Liver (tissue), 9 donors: Measurements from ENCODE around the gene RPL13A. TPM values are rescaled to one million over a fixed set of nuclear protein-coding genes. Genes with fewer than 3 reads are reported as not detected.

Source experiments
- DNase-seq: peaks from one replicate; pipeline ENCODE4 v3.0.0-alpha.2; 2017; ENCODE audit warnings: low spot score
- H3K27ac ChIP-seq, 2 donors: one replicate each; pipeline ENCODE4 v1.7.0; 2013; ENCODE audit warnings: inconsistent platforms in 2 of 2, low read length in 2 of 2, control low read depth in 1 of 2, low read depth in 1 of 2, mild to moderate bottlenecking in 1 of 2
- H3K27me3 ChIP-seq, 4 donors: one replicate each; pipeline versions ENCODE4 v1.6.1 to v1.7.0; 2013; ENCODE audit warnings: low read length in 3 of 4, inconsistent platforms in 1 of 4, mild to moderate bottlenecking in 1 of 4, moderate library complexity in 1 of 4; ENCODE audit not compliant: control insufficient read depth in 4 of 4, insufficient read depth in 4 of 4
- H3K36me3 ChIP-seq, 4 donors: one replicate each; pipeline versions ENCODE4 v1.6.1 to v1.7.0; 2013; ENCODE audit warnings: low read length in 3 of 4, mild to moderate bottlenecking in 3 of 4, low read depth in 1 of 4, moderate library complexity in 1 of 4; ENCODE audit not compliant: control insufficient read depth in 4 of 4, insufficient read depth in 3 of 4
- H3K4me1 ChIP-seq, 4 donors: one replicate each; pipeline versions ENCODE4 v1.6.1 to v1.7.0; 2013; ENCODE audit warnings: low read length in 3 of 4, mild to moderate bottlenecking in 3 of 4, moderate library complexity in 1 of 4; ENCODE audit not compliant: control insufficient read depth in 4 of 4, insufficient read depth in 4 of 4
- H3K4me3 ChIP-seq, 3 donors: one replicate each; pipeline versions ENCODE4 v1.6.1 to v1.7.0; 2013; ENCODE audit warnings: low read length in 3 of 3, control low read depth in 1 of 3, low read depth in 1 of 3, mild to moderate bottlenecking in 1 of 3
- H3K9ac ChIP-seq, 2 donors: one replicate each; pipeline ENCODE4 v1.7.0; 2013; ENCODE audit warnings: low read length in 2 of 2, mild to moderate bottlenecking in 2 of 2, moderate library complexity in 2 of 2, control low read depth in 1 of 2, low read depth in 1 of 2
- H3K9me3 ChIP-seq, 4 donors: one replicate each; pipeline versions ENCODE4 v1.6.1 to v1.7.0; 2013; ENCODE audit warnings: low read length in 3 of 4; ENCODE audit not compliant: control insufficient read depth in 4 of 4
- ATF3 ChIP-seq: IDR thresholded peaks from 2 replicates; pipeline ENCODE4 v1.6.1; 2016; ENCODE audit warnings: antibody characterized with exemption
- CTCF ChIP-seq: fragments of 150-350 bp; IDR thresholded peaks from 2 replicates; pipeline ENCODE4 v1.5.1; 2017; ENCODE audit warnings: improper control_type of control experiment, low read depth, low read length; ENCODE audit not compliant: missing input control
- EGR1 ChIP-seq, 2 donors: IDR thresholded peaks; 2 replicates each; pipeline ENCODE4 v1.6.1; 2016 to 2018; ENCODE audit warnings: antibody characterized with exemption in 2 of 2, low read depth in 2 of 2
- FOXA1 ChIP-seq: IDR thresholded peaks from 2 replicates; pipeline ENCODE4 v1.6.1; 2016; ENCODE audit warnings: antibody characterized with exemption
- FOXA2 ChIP-seq: IDR thresholded peaks from 2 replicates; pipeline ENCODE4 v1.6.1; 2016; ENCODE audit warnings: antibody characterized with exemption
- GABPA ChIP-seq, 2 donors: IDR thresholded peaks in 1 of 2; conservative IDR thresholded peaks in 1 of 2; 2 replicates each; pipeline ENCODE4 v1.6.1; 2016; ENCODE audit warnings: antibody characterized with exemption in 2 of 2, mild to moderate bottlenecking in 1 of 2, moderate library complexity in 1 of 2
- HNF4A ChIP-seq, 2 donors: conservative IDR thresholded peaks; 2 replicates each; pipeline ENCODE4 v1.6.1; 2016; ENCODE audit warnings: antibody characterized with exemption in 2 of 2, mild to moderate bottlenecking in 2 of 2
- HNF4G ChIP-seq: IDR thresholded peaks from 2 replicates; pipeline ENCODE4 v1.6.1; 2016; ENCODE audit warnings: antibody characterized with exemption
- JUND ChIP-seq, 2 donors: IDR thresholded peaks; 2 replicates each; pipeline ENCODE4 v1.6.1; 2016; ENCODE audit warnings: antibody characterized with exemption in 2 of 2
- NR2F2 ChIP-seq: IDR thresholded peaks from 2 replicates; pipeline ENCODE4 v1.6.1; 2016; ENCODE audit warnings: antibody characterized with exemption
- RAD21 ChIP-seq, 2 donors: IDR thresholded peaks; 2 replicates each; pipeline ENCODE4 v1.6.1; 2016; ENCODE audit warnings: antibody characterized with exemption in 2 of 2, mild to moderate bottlenecking in 2 of 2
- REST ChIP-seq: IDR thresholded peaks from 2 replicates; pipeline ENCODE4 v1.6.1; 2016; ENCODE audit warnings: antibody characterized with exemption, mild to moderate bottlenecking
- SP1 ChIP-seq: IDR thresholded peaks from 2 replicates; pipeline ENCODE4 v1.6.1; 2018; ENCODE audit warnings: antibody characterized with exemption, mild to moderate bottlenecking
- TAF1 ChIP-seq: conservative IDR thresholded peaks from 2 replicates; pipeline ENCODE4 v1.6.1; 2016; ENCODE audit warnings: antibody characterized with exemption, mild to moderate bottlenecking
- YY1 ChIP-seq: IDR thresholded peaks from 2 replicates; pipeline ENCODE4 v1.6.1; 2016; ENCODE audit warnings: antibody characterized with exemption, mild to moderate bottlenecking
- WGBS: extraction: QIAGEN DNeasy Blood & Tissue Kit; methylation state at CpG from one replicate; pipeline ENCODE4 v1.1.7; 2013; 5-methylcytosine and 5-hydroxymethylcytosine counted together
- polyA plus RNA-seq, 2 donors: library from polyadenylated mRNA; stranded (reverse) in 1 of 2; unstranded in 1 of 2; fragments of 200-250 nt in 1 of 2; fragments of >200 nt in 1 of 2; fragmentation: Nextera tagmentation in 1 of 2; extraction: Ambion mirVana in 1 of 2; gene quantifications; one replicate each; pipeline versions ENCODE4 v1.2.1 to v1.2.3, GENCODE V29; 2013 to 2015
- total RNA-seq, 2 donors: library from RNA; depleted of rRNA; stranded (reverse); fragments of >200 nt; gene quantifications; one replicate each; pipeline ENCODE4 v1.2.3, GENCODE V29; 2014
- TF ChIP-seq, protein P1 (sequence below): IDR thresholded peaks from 2 replicates; pipeline ENCODE4 v1.6.1; 2016; ENCODE audit warnings: antibody characterized with exemption
- TF ChIP-seq, protein P2 (sequence below): IDR thresholded peaks from 2 replicates; pipeline ENCODE4 v1.6.1; 2016; ENCODE audit warnings: antibody characterized with exemption
- donor health status: healthy.
- donor health status: healthy.
- donor health status: healthy.
- donor health status: healthy.
- donor health status: healthy.

Gene RPL13A
- total and polyA plus RNA-seq, 4 donors: 444 to 1,553 (median 746) TPM

GRCh38 chr19:49514151-49514550 is 26.7 kb downstream of the RPL13A start:
- Histone ChIP-seq H3K27ac (peak overlapping the region; percentile 81 to 86), H3K4me1 (peaks cover 2 to 38% (median 20%) of the 10 kb centered on the region in 4 donors), H3K36me3 (peaks cover 0 to 1% (median 0%) of the 10 kb centered on the region in 4 donors), H3K4me3 (peak overlapping the region; percentile 47 to 97 (median 81)), H3K9me3 (no peaks in the 10 kb centered on the region), H3K9ac (peak overlapping the region; percentile 16 to 83), H3K27me3 (no peaks in the 10 kb centered on the region)
- DNase-seq: no peak
- TF ChIP-seq FOXA2 (no peak), EGR1 (IDR thresholded peaks at IDR 0.05; ENCODE audit: low read depth in 2 of 2) (no peak), ATF3 (no peak), NR2F2 (no peak), REST (no peak), HNF4G (no peak), FOXA1 (no peak), CTCF (no peak), JUND (IDR thresholded peaks at IDR 0.05) (no peak), HNF4A (conservative IDR thresholded peaks at IDR 0.05) (no peak), YY1 (no peak)
- TF ChIP-seq, protein P1, sequence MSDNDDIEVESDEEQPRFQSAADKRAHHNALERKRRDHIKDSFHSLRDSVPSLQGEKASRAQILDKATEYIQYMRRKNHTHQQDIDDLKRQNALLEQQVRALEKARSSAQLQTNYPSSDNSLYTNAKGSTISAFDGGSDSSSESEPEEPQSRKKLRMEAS: no peak
- 30% methylated on average over 21 of the region's 21 CpGs for WGBS

GRCh38 chr19:49515767-49516166 is 28.4 kb downstream of the RPL13A start:
- 58% methylated on average over 4 of the region's 4 CpGs for WGBS
- peak in 1 of 2 donors; percentile 9 for TF ChIP-seq RAD21 (IDR thresholded peaks at IDR 0.05)
- TF ChIP-seq YY1: no peak
- TF ChIP-seq HNF4G: no peak
- peak in 1 of 2 donors; percentile 34 for TF ChIP-seq EGR1 (IDR thresholded peaks at IDR 0.05; ENCODE audit: low read depth in 2 of 2)
- no peak for TF ChIP-seq JUND (IDR thresholded peaks at IDR 0.05)
- no peak for TF ChIP-seq REST
- TF ChIP-seq ATF3: no peak
- no peak for TF ChIP-seq TAF1
- TF ChIP-seq CTCF: no peak
- TF ChIP-seq NR2F2: peak; percentile 74
- TF ChIP-seq FOXA1: no peak
- peak; percentile 56 for TF ChIP-seq SP1
- TF ChIP-seq GABPA (IDR thresholded peaks at IDR 0.05 in 1 of 2, conservative IDR thresholded peaks at IDR 0.05 in 1 of 2): no peak
- TF ChIP-seq, protein P2, sequence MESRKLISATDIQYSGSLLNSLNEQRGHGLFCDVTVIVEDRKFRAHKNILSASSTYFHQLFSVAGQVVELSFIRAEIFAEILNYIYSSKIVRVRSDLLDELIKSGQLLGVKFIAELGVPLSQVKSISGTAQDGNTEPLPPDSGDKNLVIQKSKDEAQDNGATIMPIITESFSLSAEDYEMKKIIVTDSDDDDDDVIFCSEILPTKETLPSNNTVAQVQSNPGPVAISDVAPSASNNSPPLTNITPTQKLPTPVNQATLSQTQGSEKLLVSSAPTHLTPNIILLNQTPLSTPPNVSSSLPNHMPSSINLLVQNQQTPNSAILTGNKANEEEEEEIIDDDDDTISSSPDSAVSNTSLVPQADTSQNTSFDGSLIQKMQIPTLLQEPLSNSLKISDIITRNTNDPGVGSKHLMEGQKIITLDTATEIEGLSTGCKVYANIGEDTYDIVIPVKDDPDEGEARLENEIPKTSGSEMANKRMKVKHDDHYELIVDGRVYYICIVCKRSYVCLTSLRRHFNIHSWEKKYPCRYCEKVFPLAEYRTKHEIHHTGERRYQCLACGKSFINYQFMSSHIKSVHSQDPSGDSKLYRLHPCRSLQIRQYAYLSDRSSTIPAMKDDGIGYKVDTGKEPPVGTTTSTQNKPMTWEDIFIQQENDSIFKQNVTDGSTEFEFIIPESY: no peak

More at GRCh38 chr19:49515767-49516166, 28.4 kb downstream of the RPL13A start:
- no peak overlapping the region for H3K4me3 ChIP-seq
- peak overlapping the region; percentile 5 to 16 for H3K27ac ChIP-seq
- DNase-seq: no peak
- H3K27me3 ChIP-seq: no peaks in the 10 kb centered on the region
- peaks cover 2 to 38% (median 21%) of the 10 kb centered on the region in 4 donors for H3K4me1 ChIP-seq
- no peak overlapping the region for H3K9ac ChIP-seq
- no peaks in the 10 kb centered on the region for H3K9me3 ChIP-seq
- peaks cover 0 to 5% (median 2%) of the 10 kb centered on the region in 4 donors for H3K36me3 ChIP-seq
